Germinal center (tissue), 1 donor: ENCODE data around the gene KLHL4.
"Not testable (repeated sequence)": the region's sequence is repeated elsewhere in the genome, so short reads cannot be mapped to it uniquely, and the experiment has no call there.

Experiments
- DNase-seq: peaks from one replicate; pipeline ENCODE4 v3.0.0; 2012; ENCODE audit warnings: mixed read lengths, low spot score

Gene KLHL4

DNA sequence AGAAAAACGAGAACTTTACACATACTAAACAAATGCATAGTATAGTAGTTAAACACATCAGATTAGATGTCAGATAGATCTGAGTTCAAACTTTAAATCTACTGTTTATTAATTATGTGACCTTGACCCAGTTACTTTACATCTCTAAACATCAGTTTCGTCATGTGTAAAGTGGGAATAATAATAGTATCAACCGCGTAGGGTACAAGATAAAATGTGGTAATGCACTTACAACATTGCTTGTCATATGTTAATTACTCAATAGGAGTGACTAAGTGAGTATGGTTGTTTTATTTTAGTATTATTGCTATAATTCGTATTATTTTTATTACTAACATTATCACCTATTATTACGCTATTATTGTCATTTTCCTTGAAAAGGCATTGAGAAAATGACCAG is 144.2 kb downstream of the KLHL4 start:
- no peak for DNase-seq

- DNase-seq: no peak
Observed at GRCh38 chrX:87663421-87663820, 145.8 kb downstream of the KLHL4 start.

- no peak for DNase-seq
Observed at GRCh38 chrX:87664381-87664780, 146.8 kb downstream of the KLHL4 start.

DNA sequence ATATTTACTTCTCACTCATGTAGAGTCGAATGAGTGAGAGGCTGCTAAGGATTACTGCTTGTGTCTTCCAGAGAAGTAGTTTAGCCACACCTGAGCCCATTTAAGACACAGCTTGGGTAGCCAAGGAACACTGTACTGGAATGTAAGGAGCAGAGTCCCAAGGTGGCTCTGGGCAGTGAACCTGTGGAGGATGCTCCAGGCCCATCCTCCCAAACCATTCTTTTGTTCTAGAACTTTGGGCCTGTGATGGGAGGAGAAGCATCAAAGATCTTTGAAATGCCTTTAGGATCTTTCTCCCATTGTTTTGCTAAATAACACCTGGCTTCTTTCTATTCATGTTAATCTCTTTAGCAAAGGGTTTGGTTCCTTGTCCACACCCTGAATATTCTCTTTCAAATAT is 162.2 kb downstream of the KLHL4 start:
- DNase-seq: no peak

- no peak for DNase-seq
Observed at GRCh38 chrX:87687703-87688102, 170.1 kb downstream of the KLHL4 start.

DNA sequence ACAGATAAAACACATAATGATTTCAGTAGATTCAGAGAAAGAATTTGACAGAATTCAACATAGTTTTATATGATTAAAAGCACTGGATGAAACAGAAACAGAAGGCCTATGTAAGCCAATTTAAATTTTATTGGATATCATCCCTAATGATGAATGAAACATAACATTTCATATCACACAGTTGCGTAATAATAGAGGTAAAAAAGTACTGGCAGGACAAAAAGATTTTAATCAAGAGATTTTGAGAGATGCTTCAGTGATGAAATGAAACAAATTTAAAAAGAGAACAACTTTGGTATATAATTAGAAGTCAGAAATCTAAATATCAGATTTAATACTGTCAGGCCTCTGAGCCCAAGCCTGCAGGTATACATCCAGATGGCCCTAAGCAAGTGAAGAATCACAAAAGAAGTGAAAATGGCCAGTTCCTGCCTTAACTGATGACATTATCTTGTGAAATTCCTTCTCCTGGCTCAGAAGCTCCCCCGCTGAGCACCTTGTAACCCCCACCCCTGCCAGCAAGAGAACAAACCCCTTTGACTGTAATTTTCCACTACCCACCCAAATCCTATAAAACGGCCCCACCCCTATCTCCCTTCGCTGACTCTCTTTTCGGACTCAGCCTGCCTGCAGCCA is 170.6 kb downstream of the KLHL4 start:
- not testable (repeated sequence) for DNase-seq

DNA sequence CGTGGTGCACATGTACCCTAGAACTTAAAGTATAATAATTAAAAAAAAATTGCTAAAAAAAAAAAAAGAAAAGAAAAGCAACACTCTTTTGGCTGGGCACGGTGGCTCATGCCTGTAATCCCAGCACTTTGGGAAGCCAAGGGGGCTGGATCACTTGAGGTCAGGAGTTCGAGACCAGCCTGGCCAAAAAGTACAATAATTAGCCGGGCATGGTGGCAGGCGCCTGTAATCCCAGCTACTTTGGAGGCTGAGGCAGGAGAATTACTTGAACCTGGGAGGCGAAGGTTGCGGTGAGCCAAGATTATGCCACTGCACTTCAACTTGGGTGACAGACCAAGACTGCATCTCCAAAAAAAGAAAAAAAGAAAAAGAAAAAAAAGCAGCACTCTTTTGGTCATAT is 171.6 kb downstream of the KLHL4 start:
- not testable (repeated sequence) for DNase-seq

- no peak for DNase-seq
Observed at GRCh38 chrX:87693204-87693603, 175.6 kb downstream of the KLHL4 start.

GRCh38 chrX:87697409-87697808 is 179.8 kb downstream of the KLHL4 start:
- no peak for DNase-seq

DNA sequence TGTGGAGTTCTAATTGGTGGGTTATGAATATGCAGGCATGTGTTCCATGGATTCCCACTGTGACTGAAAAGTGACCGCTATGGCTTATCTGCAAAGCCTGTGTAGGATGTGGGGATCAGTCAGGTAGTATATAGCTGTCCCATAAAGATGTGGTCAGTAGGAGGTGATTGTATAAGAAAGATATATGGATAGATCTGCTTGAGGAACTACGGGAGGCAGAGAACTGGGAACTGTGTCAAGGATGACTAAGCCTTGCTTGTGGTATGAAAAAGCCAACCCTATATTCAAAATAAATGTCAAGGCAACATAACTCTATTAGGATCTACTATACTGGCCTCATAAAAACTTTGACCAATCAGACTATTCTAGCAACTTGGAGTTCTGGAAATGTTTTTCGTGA is 185.2 kb downstream of the KLHL4 start:
- DNase-seq: no peak

DNA sequence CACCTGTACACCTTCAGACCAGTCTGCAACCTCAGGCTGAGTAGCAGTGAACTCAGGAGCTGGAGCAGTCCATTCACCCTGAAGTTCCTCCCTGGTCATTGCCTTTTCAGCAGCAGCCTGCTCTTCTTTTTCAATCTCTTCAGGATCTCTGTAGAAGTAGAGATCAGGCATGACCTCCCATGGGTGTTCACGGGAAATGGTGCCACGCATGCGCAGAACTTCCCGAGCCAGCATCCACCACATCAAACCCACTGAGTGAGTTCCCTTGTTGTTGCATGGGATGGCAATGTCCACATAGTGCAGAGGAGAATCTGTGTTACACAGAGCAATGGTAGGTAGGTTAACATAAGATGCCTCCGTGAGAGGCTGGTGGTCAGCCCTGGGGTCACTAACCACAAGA is 185.9 kb downstream of the KLHL4 start:
- not testable (repeated sequence) for DNase-seq

GRCh38 chrX:87706134-87706533 is 188.5 kb downstream of the KLHL4 start:
- no peak for DNase-seq

DNA sequence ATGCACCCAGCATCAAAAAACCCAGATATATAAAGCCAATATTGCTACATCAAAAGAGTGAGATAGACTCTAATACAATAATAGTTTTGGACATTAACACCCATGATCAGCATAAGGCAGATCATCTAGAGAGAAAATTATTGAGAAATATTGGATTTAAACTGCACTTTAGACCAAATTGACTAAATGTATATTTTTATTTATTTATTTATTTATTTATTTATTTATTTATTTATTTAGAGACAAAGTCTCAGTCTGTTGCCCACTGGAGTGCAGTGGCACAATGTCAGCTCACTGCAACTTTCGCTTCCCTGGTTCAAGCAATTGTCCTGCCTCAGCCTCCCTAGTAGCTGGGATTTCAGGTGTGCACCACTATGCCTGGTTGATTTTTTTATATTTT is 193.0 kb downstream of the KLHL4 start:
- no peak for DNase-seq
